Activated T-cell treated with anti-CD3 and anti-CD28 coated beads for 24 hours (primary cell): ENCODE results near the gene CBY2.
"Not testable (repeated sequence)": the region's sequence is repeated elsewhere in the genome, so short reads cannot be mapped to it uniquely, and the experiment has no call there.

Source experiments
- DNase-seq: peaks from one replicate; pipeline ENCODE4 v3.0.0-alpha.2; 2020; ENCODE audit warnings: low read depth

CBY2 gene

DNA sequence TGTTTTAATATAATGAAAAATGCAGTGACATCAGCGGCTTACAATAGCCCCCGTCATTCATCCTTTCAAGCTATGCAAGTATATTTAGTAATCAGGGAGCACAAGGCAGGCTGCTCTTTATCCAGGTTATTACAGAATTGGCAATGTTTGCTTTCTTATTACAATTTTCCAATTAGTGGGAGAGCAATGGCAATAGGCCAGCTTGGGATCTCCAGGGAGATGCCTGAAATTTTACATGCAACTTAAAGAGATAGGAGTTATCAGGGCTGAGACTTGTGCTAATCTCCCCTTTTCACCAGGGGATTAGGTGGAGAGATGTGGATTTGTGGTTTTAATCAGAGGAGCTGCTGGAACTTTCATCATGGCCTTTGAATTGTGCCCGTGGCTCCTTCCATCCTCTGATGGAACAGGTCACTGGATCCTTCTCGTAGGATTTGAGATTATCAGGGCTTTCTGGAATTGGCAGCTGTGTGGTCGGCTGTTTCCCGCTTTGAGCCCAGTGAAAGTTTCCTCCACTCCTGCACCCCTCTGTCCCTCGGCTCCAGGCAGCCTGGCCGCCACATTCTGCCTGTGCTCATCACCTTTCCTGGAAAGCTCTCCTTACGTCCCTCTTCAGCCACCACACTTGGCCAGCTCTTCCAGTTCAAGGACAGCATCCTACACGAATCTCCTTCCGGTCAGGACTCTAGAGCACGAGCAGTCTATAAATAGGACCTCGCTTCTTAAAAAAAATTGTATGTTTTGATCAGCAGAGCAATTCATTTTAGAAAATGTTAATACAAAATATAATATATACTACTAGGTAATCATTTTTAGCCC is 47.0 kb downstream of the CBY2 start:
- no peak for DNase-seq

DNA sequence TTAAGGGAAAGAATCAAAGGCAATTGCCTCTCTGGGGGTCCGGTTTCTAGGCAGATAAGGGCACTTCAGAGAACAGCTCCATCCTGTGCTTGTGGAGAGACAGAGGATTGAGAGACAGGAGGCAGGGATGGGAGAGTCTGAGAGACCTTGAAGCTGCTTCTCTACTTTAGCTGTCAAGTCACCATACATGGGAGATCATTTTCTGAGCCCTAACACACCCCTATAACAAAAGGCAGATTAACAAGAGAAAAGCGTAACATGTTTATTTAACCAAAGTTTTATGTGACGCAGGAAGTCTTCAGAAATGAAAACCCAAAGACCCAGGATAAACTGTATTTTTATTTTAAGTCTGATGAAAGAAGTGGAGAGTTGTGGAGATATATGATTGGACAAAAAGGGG is 48.4 kb downstream of the CBY2 start:
- DNase-seq, result no peak

DNA sequence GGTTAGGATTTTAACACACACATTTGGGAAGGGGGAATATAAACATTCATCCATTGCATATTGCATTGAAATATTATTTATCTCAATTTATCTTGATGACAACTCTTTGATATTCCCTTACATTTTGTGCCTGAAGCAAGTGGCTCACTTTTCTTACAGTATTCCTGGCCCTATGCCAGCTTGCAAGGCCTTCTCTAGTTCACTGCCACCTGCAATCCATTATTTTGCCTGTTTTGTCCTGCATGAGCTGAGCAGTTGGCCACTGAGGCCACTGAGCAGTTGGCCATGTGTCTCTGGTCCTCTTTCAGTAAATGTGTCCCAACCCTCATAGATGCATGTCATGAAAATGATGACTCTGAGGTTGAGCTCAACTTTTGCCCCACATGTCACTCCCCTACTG is 49.8 kb downstream of the CBY2 start:
- DNase-seq, result no peak

DNA sequence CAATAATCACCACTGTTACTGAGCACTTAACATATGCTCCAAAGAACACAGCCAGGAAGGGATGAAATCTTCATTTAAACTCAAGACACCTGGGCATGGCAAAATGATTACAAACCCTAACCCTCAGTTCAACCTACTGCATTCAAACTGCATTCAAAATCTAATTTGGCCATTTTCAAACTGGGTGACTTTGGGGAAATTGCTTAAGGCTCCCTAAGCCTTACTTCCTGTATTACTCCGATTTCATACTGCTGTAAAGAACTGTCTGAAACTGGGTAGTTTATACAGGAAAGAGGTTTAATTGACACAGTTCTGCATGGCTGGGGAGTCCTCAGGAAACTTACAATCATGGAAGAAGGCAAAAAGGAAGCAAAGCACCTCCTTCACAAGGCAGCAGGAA is 50.4 kb downstream of the CBY2 start:
- no peak for DNase-seq

DNA sequence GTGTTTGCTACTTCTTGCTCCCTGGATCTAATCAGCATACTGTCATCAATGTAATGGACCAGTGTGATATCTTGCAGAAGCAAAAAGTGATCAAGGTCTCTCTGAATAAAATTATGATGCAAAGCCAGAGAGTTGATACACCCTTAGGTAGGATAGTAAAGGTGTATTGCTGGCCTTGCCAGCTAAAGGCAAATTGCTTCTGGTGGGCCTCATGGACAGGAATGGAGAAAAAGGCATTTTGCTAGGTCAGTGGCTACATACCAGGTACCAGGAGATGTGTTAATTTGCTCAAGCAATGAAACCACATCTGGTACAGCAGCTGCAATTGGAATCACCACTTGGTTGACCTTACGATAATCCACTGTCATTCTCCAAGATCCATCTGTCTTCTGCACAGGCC is 54.4 kb downstream of the CBY2 start:
- DNase-seq, result not testable (repeated sequence)

DNA sequence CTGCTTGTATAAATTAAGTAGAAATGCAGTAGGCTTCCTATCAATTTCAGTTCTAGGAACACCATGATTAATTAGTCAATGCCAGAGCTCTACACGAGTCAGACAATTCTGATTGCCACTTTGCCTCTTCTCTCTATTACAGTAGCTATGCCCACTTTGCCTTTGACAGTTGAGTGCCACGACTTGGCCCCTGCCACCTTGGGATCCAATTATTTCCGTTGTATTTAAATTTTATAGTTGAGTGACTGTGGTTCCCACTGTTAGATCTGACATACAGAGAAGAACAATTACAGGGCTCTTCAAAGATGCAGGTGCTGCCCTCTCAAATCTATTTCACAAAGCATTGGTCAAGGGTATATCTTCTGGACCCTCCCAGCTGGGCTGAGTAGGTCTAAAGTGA is 55.5 kb downstream of the CBY2 start:
- not testable (repeated sequence) for DNase-seq

DNA sequence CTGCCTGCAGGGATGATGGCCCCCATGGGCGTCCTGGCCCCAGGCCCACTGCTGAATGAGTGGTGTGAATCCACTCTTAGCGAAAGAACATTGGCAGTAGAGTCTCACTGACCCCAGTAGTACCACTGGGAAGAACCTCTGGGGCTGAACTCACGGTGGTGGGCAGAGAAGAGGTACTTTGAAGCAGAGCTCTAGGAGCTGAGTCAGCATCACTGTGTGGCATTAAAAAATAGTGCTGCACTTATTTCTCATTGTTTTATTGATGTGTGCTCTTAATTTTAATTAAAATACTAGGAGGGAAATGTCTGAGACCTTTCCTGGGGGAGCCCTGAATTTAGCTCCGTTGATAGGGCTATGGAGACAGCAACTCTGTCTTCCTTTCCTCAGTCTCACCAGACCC is 61.3 kb downstream of the CBY2 start:
- no peak for DNase-seq
